K562 (cell line): ENCODE measurements around the gene SEPTIN1. TPM values are rescaled to one million over a fixed set of nuclear protein-coding genes. Genes with fewer than 3 reads are reported as not detected.

Source experiments
- ESRRA ChIP-seq: fragments of 450-650 bp; IDR thresholded peaks from 2 replicates; pipeline ENCODE4 v1.6.1; 2014; ENCODE audit warnings: low read depth, mild to moderate bottlenecking, moderate library complexity, borderline replicate concordance
- ETS2 ChIP-seq: IDR thresholded peaks from 2 replicates; pipeline ENCODE4 v1.6.1; 2016; ENCODE audit warnings: borderline replicate concordance, missing genetic modification characterization, mild to moderate bottlenecking, moderate library complexity, missing compliant biosample characterization; ENCODE audit not compliant: poor library complexity, severe bottlenecking
- FOXA1 ChIP-seq: fragments of 450-650 bp; IDR thresholded peaks from 2 replicates; pipeline ENCODE4 v1.6.1; 2016; ENCODE audit warnings: mild to moderate bottlenecking, borderline replicate concordance
- HNRNPK ChIP-seq: fragments of 200-400 bp; formaldehyde crosslinking; IDR thresholded peaks from one replicate; pipeline ENCODE4 v1.6.1; 2018; ENCODE audit warnings: mild to moderate bottlenecking, low read depth, low read length; ENCODE audit not compliant: poor library complexity, severe bottlenecking
- HNRNPUL1 ChIP-seq: fragments of 200-400 bp; formaldehyde crosslinking; IDR thresholded peaks from 2 replicates; pipeline ENCODE4 v1.6.1; 2017; ENCODE audit warnings: low read length
- NFRKB ChIP-seq: fragments of 450-650 bp; IDR thresholded peaks from 2 replicates; pipeline ENCODE4 v1.6.1; 2016; ENCODE audit warnings: low read depth
- NR3C1 ChIP-seq: sonication (generic); formaldehyde crosslinking; IDR thresholded peaks from 2 replicates; pipeline ENCODE4 v1.8.1; 2022; ENCODE audit warnings: missing genetic modification reagents
- POLR2A ChIP-seq: fragments of 450-650 bp; conservative IDR thresholded peaks from 2 replicates; pipeline ENCODE4 v1.6.1; 2016
- PURB ChIP-seq: sonication (generic); formaldehyde crosslinking; IDR thresholded peaks from 2 replicates; pipeline ENCODE4 v1.9.0; 2021; ENCODE audit warnings: low read depth, mild to moderate bottlenecking, missing genetic modification reagents
- RBFOX2 ChIP-seq: fragments of 200-400 bp; formaldehyde crosslinking; IDR thresholded peaks from 2 replicates; pipeline ENCODE4 v1.6.1; 2017; ENCODE audit warnings: low read depth, mild to moderate bottlenecking, low read length, moderate library complexity
- SAFB2 ChIP-seq: fragments of 200-400 bp; formaldehyde crosslinking; IDR thresholded peaks from 2 replicates; pipeline ENCODE4 v1.6.1; 2018; ENCODE audit warnings: borderline replicate concordance, low read length, low read depth, moderate library complexity; ENCODE audit not compliant: severe bottlenecking
- SMAD1 ChIP-seq: fragments of 150-350 bp; IDR thresholded peaks from 2 replicates; pipeline ENCODE4 v1.6.1; 2014; ENCODE audit warnings: low read length, low read depth; ENCODE audit not compliant: partially characterized antibody
- TAF1 ChIP-seq: IDR thresholded peaks from 2 replicates; pipeline ENCODE4 v1.6.1; 2011; ENCODE audit warnings: mild to moderate bottlenecking, low read length, moderate library complexity; ENCODE audit not compliant: insufficient read depth, control insufficient read depth, severe bottlenecking; ENCODE audit errors: extremely low read depth
- TAL1 ChIP-seq: fragments of 450-650 bp; IDR thresholded peaks from 2 replicates; pipeline ENCODE4 v1.6.1; 2016; ENCODE audit warnings: mild to moderate bottlenecking
- ZFX ChIP-seq: sonication (generic); formaldehyde crosslinking; IDR thresholded peaks from 2 replicates; pipeline ENCODE4 v1.8.0; 2022; ENCODE audit warnings: mild to moderate bottlenecking, missing genetic modification reagents, moderate library complexity
- ZKSCAN1 ChIP-seq: fragments of 150-350 bp; IDR thresholded peaks from 2 replicates; pipeline ENCODE4 v1.6.1; 2016; ENCODE audit warnings: low read depth, low read length
- ZNF324 ChIP-seq: fragments of 250-450 bp; sonication (Bioruptor Pico); IDR thresholded peaks from 2 replicates; pipeline ENCODE4 v1.4.0; 2020; ENCODE audit warnings: mild to moderate bottlenecking
- ZNF354B ChIP-seq: fragments of 250-450 bp; sonication (Bioruptor Pico); IDR thresholded peaks from 2 replicates; pipeline ENCODE4 v1.4.0; 2020
- ZNF644 ChIP-seq: fragments of 200-800 bp; sonication (Bioruptor generic); IDR thresholded peaks from 2 replicates; pipeline ENCODE4 v1.6.1; 2016; ENCODE audit warnings: low read depth, missing genetic modification characterization, missing compliant biosample characterization
- polyA plus RNA-seq, 8 experiments: library from polyadenylated mRNA; depleted of rRNA in 4 of 8; stranded (reverse) in 5 of 8; unstranded in 3 of 8; fragments of >200 nt; fragmentation: Nextera tagmentation in 2 of 8; fragmentation: Illumina TruSeq in 1 of 8; extraction: Ambion mirVana in 2 of 8; extraction: Trizol in 1 of 8; gene quantifications; 2 replicates each; pipeline versions ENCODE4 v1.2.1 to v1.2.3, GENCODE V29; 2011 to 2014; ENCODE audit warnings: inconsistent platforms in 1 of 8, missing spikeins in 1 of 8
- total RNA-seq, 7 experiments: library from RNA; depleted of rRNA in 6 of 7; stranded (reverse); fragments of >200 nt in 6 of 7; fragmentation: Illumina TruSeq in 2 of 7; extraction: Trizol in 2 of 7; gene quantifications; 2 replicates each; pipeline versions ENCODE4 v1.2.1 to v1.2.3, GENCODE V29; 2011 to 2021; ENCODE audit warnings: low replicate concordance in 1 of 7
- TF ChIP-seq, protein P1 (sequence below), 3 experiments: IDR thresholded peaks in 2 of 3; conservative IDR thresholded peaks in 1 of 3; 2 replicates each; pipeline ENCODE4 v1.5.1; 2011 to 2012; ENCODE audit warnings: low read length in 3 of 3, mild to moderate bottlenecking in 3 of 3, control low read depth in 2 of 3, improper control_type of control experiment in 1 of 3, inconsistent platforms in 1 of 3, low read depth in 1 of 3, mixed read lengths in 1 of 3, moderate library complexity in 1 of 3; ENCODE audit not compliant: insufficient read depth in 2 of 3
- TF ChIP-seq, protein P2 (sequence below): fragments of 450-650 bp; formaldehyde crosslinking; IDR thresholded peaks from 2 replicates; pipeline ENCODE4 v1.4.0; 2020; ENCODE audit warnings: mild to moderate bottlenecking, mixed read lengths
- TF ChIP-seq, protein P3 (sequence below), 3 experiments: fragments of 200-800 bp in 1 of 3; sonication (Bioruptor generic) in 1 of 3; sonication (generic) in 1 of 3; formaldehyde crosslinking in 1 of 3; IDR thresholded peaks; 2 replicates each; pipeline versions ENCODE4 v1.6.1 to v1.8.0; 2016 to 2022; ENCODE audit warnings: mild to moderate bottlenecking in 2 of 3, missing compliant biosample characterization in 2 of 3, missing genetic modification characterization in 2 of 3, missing genetic modification reagents in 1 of 3

The SEPTIN1 gene
- total and polyA plus RNA-seq, 9 of the 15 experiments (the other 6 are each of a cell fraction or from before 2014, with no cell fraction given), result 0.23 to 5.6 (median 1.7) TPM; not detected in 1

DNA sequence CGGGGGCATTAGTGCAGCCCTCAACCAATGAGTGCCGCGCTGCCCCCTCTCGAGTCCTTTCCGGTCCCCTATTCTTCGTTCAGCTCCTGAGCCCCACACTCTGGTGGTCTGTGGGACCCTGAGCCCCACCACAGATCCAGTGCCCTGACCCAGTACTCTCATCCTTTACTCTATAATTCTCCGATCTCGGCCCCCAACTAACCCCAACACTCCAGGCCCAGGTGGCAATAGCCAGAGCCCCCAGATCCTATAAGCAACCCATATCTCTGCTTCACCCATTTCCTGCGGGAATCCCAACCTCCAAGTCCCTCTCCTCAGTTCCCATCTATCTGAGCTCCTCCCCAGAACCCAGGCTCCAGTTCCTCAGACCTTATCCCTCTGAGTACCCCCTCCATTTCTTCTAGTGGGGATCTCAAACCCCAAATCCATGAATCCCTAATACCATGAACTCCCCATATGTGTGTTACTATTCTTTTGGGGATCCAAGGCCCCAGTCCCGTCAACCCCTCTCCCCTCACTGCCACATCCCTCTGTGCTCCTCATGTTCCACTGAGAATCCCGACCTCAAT is 11.0 kb downstream of the SEPTIN1 start (continued):
- TF ChIP-seq PURB (CRISPR knock-in tag) (no peak), ESRRA (no peak), ZFX (CRISPR knock-in tag) (no peak), TAF1 (no peak), FOXA1 (no peak), HNRNPUL1 (no peak), ZNF324 (CRISPR knock-in tag) (no peak), SMAD1 (no peak), RBFOX2 (peak; percentile 60; the same call in 1 of the 2 replicates), SAFB2 (no peak), POLR2A (peak; percentile 79), TAL1 (no peak), HNRNPK (no peak), NR3C1 (CRISPR knock-in tag) (no peak), ZKSCAN1 (no peak), ETS2 (no peak), ZNF354B (CRISPR knock-in tag) (no peak), NFRKB (no peak), ZNF644 (tag) (no peak)
- TF ChIP-seq, protein P1, sequence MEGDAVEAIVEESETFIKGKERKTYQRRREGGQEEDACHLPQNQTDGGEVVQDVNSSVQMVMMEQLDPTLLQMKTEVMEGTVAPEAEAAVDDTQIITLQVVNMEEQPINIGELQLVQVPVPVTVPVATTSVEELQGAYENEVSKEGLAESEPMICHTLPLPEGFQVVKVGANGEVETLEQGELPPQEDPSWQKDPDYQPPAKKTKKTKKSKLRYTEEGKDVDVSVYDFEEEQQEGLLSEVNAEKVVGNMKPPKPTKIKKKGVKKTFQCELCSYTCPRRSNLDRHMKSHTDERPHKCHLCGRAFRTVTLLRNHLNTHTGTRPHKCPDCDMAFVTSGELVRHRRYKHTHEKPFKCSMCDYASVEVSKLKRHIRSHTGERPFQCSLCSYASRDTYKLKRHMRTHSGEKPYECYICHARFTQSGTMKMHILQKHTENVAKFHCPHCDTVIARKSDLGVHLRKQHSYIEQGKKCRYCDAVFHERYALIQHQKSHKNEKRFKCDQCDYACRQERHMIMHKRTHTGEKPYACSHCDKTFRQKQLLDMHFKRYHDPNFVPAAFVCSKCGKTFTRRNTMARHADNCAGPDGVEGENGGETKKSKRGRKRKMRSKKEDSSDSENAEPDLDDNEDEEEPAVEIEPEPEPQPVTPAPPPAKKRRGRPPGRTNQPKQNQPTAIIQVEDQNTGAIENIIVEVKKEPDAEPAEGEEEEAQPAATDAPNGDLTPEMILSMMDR (IDR thresholded peaks at IDR 0.05 in 2 of 3, conservative IDR thresholded peaks at IDR 0.05 in 1 of 3; ENCODE audit: insufficient read depth in 2 of 3, low read depth in 1 of 3, low read length in 3 of 3), result no peak
- TF ChIP-seq, protein P2, sequence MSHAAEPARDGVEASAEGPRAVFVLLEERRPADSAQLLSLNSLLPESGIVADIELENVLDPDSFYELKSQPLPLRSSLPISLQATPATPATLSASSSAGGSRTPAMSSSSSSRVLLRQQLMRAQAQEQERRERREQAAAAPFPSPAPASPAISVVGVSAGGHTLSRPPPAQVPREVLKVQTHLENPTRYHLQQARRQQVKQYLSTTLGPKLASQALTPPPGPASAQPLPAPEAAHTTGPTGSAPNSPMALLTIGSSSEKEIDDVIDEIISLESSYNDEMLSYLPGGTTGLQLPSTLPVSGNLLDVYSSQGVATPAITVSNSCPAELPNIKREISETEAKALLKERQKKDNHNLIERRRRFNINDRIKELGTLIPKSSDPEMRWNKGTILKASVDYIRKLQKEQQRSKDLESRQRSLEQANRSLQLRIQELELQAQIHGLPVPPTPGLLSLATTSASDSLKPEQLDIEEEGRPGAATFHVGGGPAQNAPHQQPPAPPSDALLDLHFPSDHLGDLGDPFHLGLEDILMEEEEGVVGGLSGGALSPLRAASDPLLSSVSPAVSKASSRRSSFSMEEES (CRISPR knock-in tag), result no peak
- TF ChIP-seq, protein P3, sequence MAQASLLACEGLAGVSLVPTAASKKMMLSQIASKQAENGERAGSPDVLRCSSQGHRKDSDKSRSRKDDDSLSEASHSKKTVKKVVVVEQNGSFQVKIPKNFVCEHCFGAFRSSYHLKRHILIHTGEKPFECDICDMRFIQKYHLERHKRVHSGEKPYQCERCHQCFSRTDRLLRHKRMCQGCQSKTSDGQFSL (CRISPR knock-in tag; IDR thresholded peaks at IDR 0.05), result no peak
- TF ChIP-seq, protein P3 (tag; IDR thresholded peaks at IDR 0.05), result no peak
